Measurements from ENCODE around the gene KMT2B.

Gene KMT2B

DNA sequence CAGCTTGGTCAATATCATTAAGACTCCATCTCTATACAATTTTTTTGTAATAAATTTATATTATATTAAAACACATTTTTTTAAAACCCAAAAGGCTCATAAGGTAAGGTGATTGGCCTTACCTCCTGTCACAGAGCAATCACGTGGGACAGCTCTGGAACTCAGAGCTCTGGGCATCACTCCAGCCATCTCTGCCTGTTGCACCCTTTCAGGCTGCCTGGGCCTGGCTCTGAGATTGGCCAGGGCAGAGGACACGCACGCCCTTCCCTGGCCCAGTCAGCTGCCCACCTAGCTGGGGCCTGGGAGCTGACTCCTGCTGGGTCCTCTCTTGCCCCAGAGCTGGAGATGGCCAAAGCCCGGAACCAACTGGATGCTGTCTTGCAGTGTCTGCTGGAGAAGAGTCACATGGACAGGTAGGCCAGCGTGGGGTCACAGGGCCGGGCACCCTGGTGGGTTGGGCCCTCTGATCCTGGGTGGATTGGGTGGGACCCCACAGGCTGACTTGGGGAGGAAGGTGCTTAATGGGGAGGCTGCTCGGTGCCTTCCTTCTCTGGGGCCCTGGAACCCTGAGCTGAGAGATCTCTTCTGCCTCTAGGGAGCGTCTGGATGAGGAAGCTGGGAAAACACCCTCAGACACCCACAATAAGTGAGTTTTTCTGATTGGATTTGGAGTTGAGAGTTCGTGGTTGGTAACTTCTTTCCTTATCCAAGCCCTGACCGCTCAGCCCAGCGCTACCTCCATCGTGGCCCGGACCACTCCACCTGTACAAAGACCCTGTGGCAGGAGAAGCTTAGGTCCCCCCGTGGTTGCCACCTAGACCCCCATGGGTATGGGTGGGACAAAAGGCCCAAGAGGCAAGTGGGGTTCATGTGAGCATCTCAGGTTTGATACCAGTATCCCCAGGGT is 34.3 kb downstream of the KMT2B start:
- Histone ChIP-seq H3K4me1 (ENCODE audit: control insufficient read depth, insufficient read depth, low read depth, low read length) (peaks cover 28% of the 10 kb centered on the region), H2AFZ (ENCODE audit: low read depth, low read length) (no peak overlapping the region), H3K4me3 (ENCODE audit: insufficient read depth in 1 of 2, low read depth in 1 of 2, low read length in 2 of 2) (no peak overlapping the region), H3K23ac (ENCODE audit: low read length in 2 of 2) (peak overlapping the region in 1 of 2 experiments; percentile 34), H3K9ac (ENCODE audit: low read length) (no peak overlapping the region), H3K36me3 (ENCODE audit: control insufficient read depth in 1 of 2, insufficient read depth in 2 of 2, low read depth in 1 of 2, low read length in 2 of 2) (peaks cover 34 to 51% of the 10 kb centered on the region in 2 experiments), H4K8ac (ENCODE audit: low read length) (no peak overlapping the region), H2BK15ac (ENCODE audit: low read depth, poor library complexity, severe bottlenecking) (no peak overlapping the region), H2BK120ac (ENCODE audit: low read depth, low read length) (no peak overlapping the region), H2BK12ac (ENCODE audit: low read length in 2 of 2) (no peak overlapping the region), H3K4ac (ENCODE audit: low read depth in 1 of 2, low read length in 2 of 2) (no peak overlapping the region), H3K27ac (ENCODE audit: low read length, poor library complexity, severe bottlenecking) (no peak overlapping the region), H2BK5ac (ENCODE audit: low read depth, low read length, poor library complexity, severe bottlenecking) (no peak overlapping the region), H3K79me1 (replicated peaks; ENCODE audit: low read length, poor library complexity, severe bottlenecking) (peaks cover 39% of the 10 kb centered on the region), H2AK5ac (ENCODE audit: low read length, severe bottlenecking) (no peak overlapping the region), H4K91ac (ENCODE audit: low read length) (no peak overlapping the region), H3K14ac (ENCODE audit: low read length in 2 of 2) (no peak overlapping the region), H3K4me2 (ENCODE audit: low read length, poor library complexity, severe bottlenecking) (no peak overlapping the region), H3K27me3 (ENCODE audit: control insufficient read depth in 1 of 2, insufficient read depth in 1 of 2, low read length in 2 of 2) (no peaks in the 10 kb centered on the region), H3K18ac (ENCODE audit: low read depth in 1 of 2, low read length in 2 of 2) (no peak overlapping the region), H3K9me3 (ENCODE audit: control insufficient read depth, low read length) (no peaks in the 10 kb centered on the region)
- 97% methylated on average over 13 of the region's 14 CpGs for WGBS
- DNase-seq = no peak

DNA sequence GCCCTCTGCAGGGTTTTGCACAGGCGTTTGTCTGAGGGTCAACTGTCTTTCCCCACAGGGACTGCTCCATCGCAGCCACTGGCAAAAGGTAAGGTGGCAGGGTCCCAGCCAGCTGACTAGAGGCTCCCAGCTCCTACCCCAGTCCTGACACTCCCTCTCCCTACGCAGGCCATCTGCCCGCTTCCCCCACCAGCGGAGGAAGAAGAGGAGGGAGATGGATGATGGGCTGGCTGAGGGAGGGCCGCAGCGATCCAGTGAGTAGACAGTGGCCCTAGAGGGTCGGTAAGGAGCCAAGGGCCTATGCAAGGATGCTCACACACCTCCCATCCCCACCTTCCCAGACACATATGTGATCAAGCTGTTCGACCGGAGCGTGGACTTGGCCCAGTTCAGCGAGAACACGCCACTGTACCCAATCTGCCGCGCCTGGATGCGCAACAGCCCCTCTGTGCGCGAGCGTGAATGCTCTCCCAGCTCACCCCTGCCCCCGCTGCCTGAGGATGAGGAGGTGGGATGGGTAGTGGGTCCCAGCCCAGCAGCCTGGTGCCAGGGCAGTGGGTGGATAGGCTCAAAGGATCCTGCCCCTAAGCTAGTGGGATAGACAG is 35.0 kb downstream of the KMT2B start:
- Histone ChIP-seq H3K27ac (ENCODE audit: low read length, poor library complexity, severe bottlenecking) (no peak overlapping the region), H2AK5ac (ENCODE audit: low read length, severe bottlenecking) (no peak overlapping the region), H3K27me3 (ENCODE audit: control insufficient read depth in 1 of 2, insufficient read depth in 1 of 2, low read length in 2 of 2) (no peaks in the 10 kb centered on the region), H3K9me3 (ENCODE audit: control insufficient read depth, low read length) (no peaks in the 10 kb centered on the region), H3K4me3 (ENCODE audit: insufficient read depth in 1 of 2, low read depth in 1 of 2, low read length in 2 of 2) (no peak overlapping the region), H3K4me2 (ENCODE audit: low read length, poor library complexity, severe bottlenecking) (no peak overlapping the region), H4K8ac (ENCODE audit: low read length) (peak overlapping the region; percentile 57), H3K79me1 (replicated peaks; ENCODE audit: low read length, poor library complexity, severe bottlenecking) (peaks cover 38% of the 10 kb centered on the region), H2BK12ac (ENCODE audit: low read length in 2 of 2) (peak overlapping the region in 1 of 2 experiments; percentile 6), H3K4ac (ENCODE audit: low read depth in 1 of 2, low read length in 2 of 2) (no peak overlapping the region), H3K14ac (ENCODE audit: low read length in 2 of 2) (no peak overlapping the region), H2BK5ac (ENCODE audit: low read depth, low read length, poor library complexity, severe bottlenecking) (no peak overlapping the region), H3K4me1 (ENCODE audit: control insufficient read depth, insufficient read depth, low read depth, low read length) (peaks cover 33% of the 10 kb centered on the region), H2BK15ac (ENCODE audit: low read depth, poor library complexity, severe bottlenecking) (no peak overlapping the region), H2BK120ac (ENCODE audit: low read depth, low read length) (no peak overlapping the region), H3K9ac (ENCODE audit: low read length) (peak overlapping the region; percentile 14), H3K18ac (ENCODE audit: low read depth in 1 of 2, low read length in 2 of 2) (no peak overlapping the region), H2AFZ (ENCODE audit: low read depth, low read length) (no peak overlapping the region), H3K23ac (ENCODE audit: low read length in 2 of 2) (no peak overlapping the region), H3K36me3 (ENCODE audit: control insufficient read depth in 1 of 2, insufficient read depth in 2 of 2, low read depth in 1 of 2, low read length in 2 of 2) (peaks cover 32 to 51% of the 10 kb centered on the region in 2 experiments), H4K91ac (ENCODE audit: low read length) (peak overlapping the region; percentile 82)
- no peak for DNase-seq
- WGBS = 99% methylated on average over 14 of the region's 20 CpGs

DNA sequence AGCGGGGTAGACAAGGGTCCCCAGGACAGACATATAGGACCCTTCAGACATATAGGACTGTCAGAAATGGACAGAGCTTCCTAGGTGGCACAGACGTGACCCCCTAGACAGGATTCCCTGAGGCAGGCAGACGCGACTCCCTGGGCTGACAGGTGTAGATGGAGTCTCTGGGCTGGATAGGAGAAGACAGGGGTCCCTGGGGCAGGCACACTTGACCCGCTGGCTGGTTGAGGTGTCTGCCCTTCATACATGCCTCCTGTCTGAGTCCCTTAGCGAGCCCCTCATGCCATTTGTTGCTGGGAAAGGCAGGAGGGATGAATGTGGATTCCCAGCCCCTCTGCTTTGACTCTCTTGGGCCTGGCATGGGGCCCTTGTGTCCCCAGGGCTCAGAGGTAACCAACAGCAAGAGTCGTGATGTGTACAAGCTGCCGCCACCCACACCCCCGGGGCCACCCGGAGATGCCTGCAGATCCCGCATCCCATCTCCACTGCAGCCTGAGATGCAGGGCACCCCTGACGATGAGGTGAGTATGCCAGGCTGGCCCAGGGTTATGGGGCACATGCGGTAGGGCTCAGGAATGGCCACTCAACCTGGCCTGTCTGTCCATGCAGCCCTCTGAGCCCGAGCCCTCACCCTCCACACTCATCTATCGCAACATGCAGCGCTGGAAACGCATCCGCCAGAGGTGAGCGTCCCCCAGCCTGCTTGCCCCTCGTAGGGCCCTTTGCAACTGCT is 36.0 kb downstream of the KMT2B start:
- Histone ChIP-seq H4K91ac (ENCODE audit: low read length) (no peak overlapping the region), H2BK120ac (ENCODE audit: low read depth, low read length) (no peak overlapping the region), H3K4me2 (ENCODE audit: low read length, poor library complexity, severe bottlenecking) (no peak overlapping the region), H2AK5ac (ENCODE audit: low read length, severe bottlenecking) (no peak overlapping the region), H3K4ac (ENCODE audit: low read depth in 1 of 2, low read length in 2 of 2) (no peak overlapping the region), H2BK5ac (ENCODE audit: low read depth, low read length, poor library complexity, severe bottlenecking) (no peak overlapping the region), H3K4me1 (ENCODE audit: control insufficient read depth, insufficient read depth, low read depth, low read length) (peaks cover 34% of the 10 kb centered on the region), H3K27ac (ENCODE audit: low read length, poor library complexity, severe bottlenecking) (no peak overlapping the region), H3K27me3 (ENCODE audit: control insufficient read depth in 1 of 2, insufficient read depth in 1 of 2, low read length in 2 of 2) (no peaks in the 10 kb centered on the region), H2BK12ac (ENCODE audit: low read length in 2 of 2) (no peak overlapping the region), H3K79me1 (replicated peaks; ENCODE audit: low read length, poor library complexity, severe bottlenecking) (peaks cover 34% of the 10 kb centered on the region), H3K36me3 (ENCODE audit: control insufficient read depth in 1 of 2, insufficient read depth in 2 of 2, low read depth in 1 of 2, low read length in 2 of 2) (peaks cover 32 to 51% of the 10 kb centered on the region in 2 experiments), H4K8ac (ENCODE audit: low read length) (no peak overlapping the region), H3K9ac (ENCODE audit: low read length) (peak overlapping the region; percentile 99), H3K23ac (ENCODE audit: low read length in 2 of 2) (no peak overlapping the region), H3K4me3 (ENCODE audit: insufficient read depth in 1 of 2, low read depth in 1 of 2, low read length in 2 of 2) (peak overlapping the region in 1 of 2 experiments; percentile 37), H3K14ac (ENCODE audit: low read length in 2 of 2) (no peak overlapping the region), H2BK15ac (ENCODE audit: low read depth, poor library complexity, severe bottlenecking) (no peak overlapping the region), H3K9me3 (ENCODE audit: control insufficient read depth, low read length) (no peaks in the 10 kb centered on the region), H2AFZ (ENCODE audit: low read depth, low read length) (no peak overlapping the region), H3K18ac (ENCODE audit: low read depth in 1 of 2, low read length in 2 of 2) (no peak overlapping the region)
- DNase-seq = no peak
- WGBS = 96% methylated on average over 20 of the region's 20 CpGs

All from mesenchymal stem cell (in vitro differentiated cells and primary cell).